Endothelial cell of umbilical vein (primary cell): ENCODE data around the gene GSTP1. TPM values are rescaled to one million over a fixed set of nuclear protein-coding genes. Genes with fewer than 3 reads are reported as not detected.
"Not testable (repeated sequence)": the region's sequence is repeated elsewhere in the genome, so short reads cannot be mapped to it uniquely, and the experiment has no call there.

Experiments used
- BruUV-seq: library from RNA; stranded (reverse); fragments of 400-500 nt; replicated peaks from 2 replicates; lab custom pipeline; 2021; lab: Mats Ljungman, UMichigan
- CTCF ChIA-PET: fragments of 300-600, 350-600 bp; sonication (Branson Sonifier 250); formaldehyde crosslinking; loops from one replicate; lab custom pipeline; 2021; ENCODE audit warnings: antibody characterized with exemption, inconsistent platforms; lab: Charles Lee
- POLR2A ChIA-PET: fragments of 300-600, 350-600 bp; sonication (Branson Sonifier 250); formaldehyde crosslinking; loops from one replicate; lab custom pipeline; 2021; ENCODE audit warnings: antibody characterized with exemption, inconsistent platforms; lab: Charles Lee
- DNase-seq: peaks from one replicate; pipeline ENCODE4 v3.0.0-alpha.2; 2011; ENCODE audit warnings: low read depth, low spot score
- FAIRE-seq: peaks from 2 replicates; lab custom pipeline; 2011; peaks lifted over from hg19 to GRCh38; lab: Jason Lieb, UNC
- H2AFZ ChIP-seq: 2 replicates; pipeline ENCODE4 v1.6.0; 2012; ENCODE audit warnings: low read depth, low read length, control low read depth, inconsistent platforms
- H3K27ac ChIP-seq: 2 replicates; pipeline ENCODE4 v1.5.1; 2011; ENCODE audit warnings: low read depth, mild to moderate bottlenecking, control low read depth, low read length, moderate library complexity; ENCODE audit not compliant: insufficient read depth
- H3K27me3 ChIP-seq, 2 experiments: 2 replicates each; pipeline versions ENCODE4 v1.6.0 to v1.6.1; 2011; ENCODE audit warnings: low read length in 2 of 2, mixed read lengths in 1 of 2; ENCODE audit not compliant: control insufficient read depth in 2 of 2, insufficient read depth in 2 of 2
- H3K36me3 ChIP-seq, 2 experiments: 2 replicates in 1 of 2; 3 replicates in 1 of 2; pipeline ENCODE4 v1.5.1; 2011; ENCODE audit warnings: low read length in 2 of 2, mild to moderate bottlenecking in 1 of 2, moderate library complexity in 1 of 2; ENCODE audit not compliant: control insufficient read depth in 2 of 2, insufficient read depth in 2 of 2; ENCODE audit errors: extremely low read depth in 1 of 2
- H3K4me1 ChIP-seq: 3 replicates; pipeline ENCODE4 v1.5.1; 2011; ENCODE audit warnings: mild to moderate bottlenecking, low read length; ENCODE audit not compliant: control insufficient read depth, insufficient read depth; ENCODE audit errors: extremely low read depth
- H3K4me2 ChIP-seq: 2 replicates; pipeline ENCODE4 v1.6.1; 2011; ENCODE audit warnings: low read length, control low read depth, mixed read lengths; ENCODE audit not compliant: insufficient read depth
- H3K4me3 ChIP-seq, 3 experiments: fragments of 200-600 bp in 1 of 3; sonication (generic), shearing (Covaris generic) in 1 of 3; replicated peaks in 1 of 3; 2 replicates each; pipeline ENCODE4 v1.5.1; 2011 to 2016; ENCODE audit warnings: control low read depth in 3 of 3, low read length in 3 of 3, mild to moderate bottlenecking in 2 of 3, inconsistent platforms in 1 of 3, low read depth in 1 of 3, moderate library complexity in 1 of 3; ENCODE audit not compliant: insufficient read depth in 1 of 3
- H3K79me2 ChIP-seq: 2 replicates; pipeline ENCODE4 v1.6.0; 2012; ENCODE audit warnings: low read length, inconsistent platforms; ENCODE audit not compliant: control insufficient read depth, insufficient read depth
- H3K9ac ChIP-seq: replicated peaks from 2 replicates; pipeline ENCODE3; 2011; ENCODE audit warnings: low read length, control low read depth; ENCODE audit not compliant: insufficient read depth; ENCODE audit errors: extremely low read depth
- H3K9me1 ChIP-seq: replicated peaks from 3 replicates; pipeline ENCODE4 v1.6.0; 2011; ENCODE audit warnings: mild to moderate bottlenecking, low read length; ENCODE audit not compliant: control insufficient read depth, insufficient read depth; ENCODE audit errors: extremely low read depth
- H3K9me3 ChIP-seq: replicated peaks from 2 replicates; pipeline ENCODE4 v1.5.1; 2012; ENCODE audit warnings: low read length, inconsistent platforms; ENCODE audit not compliant: control insufficient read depth, insufficient read depth
- H4K20me1 ChIP-seq: replicated peaks from 2 replicates; pipeline ENCODE3; 2011; ENCODE audit warnings: mild to moderate bottlenecking, low read length; ENCODE audit not compliant: control insufficient read depth, insufficient read depth; ENCODE audit errors: extremely low read depth
- dilution Hi-C: fragments of 300-500 bp; cut with MboI; formaldehyde crosslinking; loops from one replicate; pipeline ENCODE4 v1.15.0; 2019; ENCODE audit warnings: low sequenced_read_pairs; ENCODE audit not compliant: extremely low pct_ligation_motif_present
- intact Hi-C: fragments of 100-400 bp; cut with micrococcal nuclease; formaldehyde crosslinking; loops from one replicate; pipeline ENCODE4 v1.10.0; 2022
- polyA plus RNA-seq, 4 experiments: library from polyadenylated mRNA; depleted of rRNA in 3 of 4; stranded (reverse) in 3 of 4; unstranded in 1 of 4; fragments of >200 nt; gene quantifications; 2 replicates each; pipeline versions ENCODE4 v1.2.1 to v1.2.3, GENCODE V29; 2011 to 2012; ENCODE audit warnings: missing spikeins in 1 of 4
- total RNA-seq: library from RNA; stranded (reverse); gene quantifications from 2 replicates; pipeline ENCODE4 v1.2.3, GENCODE V29; 2021

The GSTP1 gene
- total and polyA plus RNA-seq, 2 donors (not counting 3 experiments of a cell fraction or from before 2014, with no cell fraction given), result 962 to 2,277 TPM

DNA sequence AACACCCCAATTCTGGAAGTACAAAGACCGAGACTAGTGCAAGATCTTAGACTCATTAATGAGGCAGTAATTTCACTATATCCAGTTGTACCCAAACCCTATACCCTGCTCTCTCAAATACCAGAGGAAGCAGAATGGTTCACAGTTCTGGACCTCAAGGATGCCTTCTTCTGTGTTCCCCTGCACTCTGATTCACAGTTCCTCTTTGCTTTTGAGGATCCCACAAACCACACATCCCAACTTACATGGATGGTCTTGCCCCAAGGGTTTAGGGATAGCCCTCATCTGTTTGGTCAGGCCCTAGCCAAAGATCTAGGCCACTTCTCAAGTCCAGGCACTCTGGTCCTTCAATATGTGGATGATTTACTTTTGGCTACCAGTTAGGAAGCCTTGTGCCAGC lies 40.2 kb downstream of the GSTP1 start:
- H3K27ac ChIP-seq, H3K79me2 ChIP-seq, FAIRE-seq, H3K36me3 ChIP-seq, CTCF ChIA-PET, DNase-seq, H3K4me1 ChIP-seq, BruUV-seq, H3K9me3 ChIP-seq, POLR2A ChIA-PET, H3K27me3 ChIP-seq, H3K9ac ChIP-seq, H2AFZ ChIP-seq, H3K9me1 ChIP-seq, H3K4me2 ChIP-seq, H3K4me3 ChIP-seq, H4K20me1 ChIP-seq, dilution Hi-C loops: not testable (repeated sequence)
- intact Hi-C loops, result loop anchor here (10.0 kb wide), 1 partner anchor 779 kb away; the partner anchor contains the start of gene RCE1

DNA sequence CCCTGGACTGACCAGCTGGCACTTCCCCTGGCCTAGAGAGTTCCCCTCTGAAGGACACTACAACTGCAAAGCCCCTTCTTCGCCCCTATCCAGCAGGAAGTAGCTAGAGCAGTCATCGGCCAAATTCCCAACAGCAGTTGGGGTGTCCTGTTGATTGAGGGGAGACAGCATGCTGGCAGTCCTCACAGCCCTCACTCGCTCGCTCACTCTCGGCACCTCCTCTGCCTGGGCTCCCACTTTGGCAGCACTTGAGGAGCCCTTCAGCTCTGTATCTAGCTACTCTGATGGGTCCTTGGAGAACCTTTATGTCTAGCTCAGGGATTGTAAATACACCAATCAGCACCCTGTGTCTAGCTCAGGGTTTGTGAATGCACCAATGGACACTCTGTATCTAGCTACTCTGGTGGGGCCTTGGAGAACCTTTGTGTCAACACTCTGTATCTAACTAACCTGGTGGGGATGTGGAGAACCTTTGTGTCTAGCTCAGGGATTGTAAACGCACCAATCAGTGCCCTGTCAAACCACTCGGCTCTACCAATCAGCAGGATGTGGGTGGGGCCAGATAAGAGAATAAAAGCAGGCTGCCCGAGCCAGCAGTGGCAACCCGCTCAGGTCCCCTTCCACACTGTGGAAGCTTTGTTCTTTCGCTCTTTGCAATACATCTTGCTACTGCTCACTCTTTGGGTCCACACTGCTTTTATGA lies 42.7 kb downstream of the GSTP1 start:
- H3K27me3 ChIP-seq, DNase-seq, H3K36me3 ChIP-seq, H3K9ac ChIP-seq, H3K27ac ChIP-seq, H3K4me2 ChIP-seq, H3K4me1 ChIP-seq, H3K9me1 ChIP-seq, FAIRE-seq, BruUV-seq, POLR2A ChIA-PET, H2AFZ ChIP-seq, dilution Hi-C loops, H3K9me3 ChIP-seq, H3K79me2 ChIP-seq, H4K20me1 ChIP-seq, H3K4me3 ChIP-seq: not testable (repeated sequence)
- intact Hi-C loops, result loop anchor here (10.0 kb wide), 1 partner anchor 781 kb away; the partner anchor contains the start of gene RCE1
- CTCF ChIA-PET, result interaction anchor here (5.1 to 6.6 kb wide), 2 partner anchors 11 to 32 kb away, joined by 92 to 98 read pairs; no protein-coding TSS in a partner anchor
